HG03571 (cell line): ENCODE data around the gene PDIA5.

Experiments
- ATAC-seq: cut with Tn5 transposase; IDR thresholded peaks from one replicate; pipeline ENCODE4 v1.9.1; 2021; ENCODE audit not compliant: unreplicated experiment

PDIA5 gene

GRCh38 chr3:123070510-123070909, 3.7 kb downstream of the PDIA5 start:
- ATAC-seq, result no peak

GRCh38 chr3:123071146-123071545, 4.3 kb downstream of the PDIA5 start:
- ATAC-seq, result no peak

DNA sequence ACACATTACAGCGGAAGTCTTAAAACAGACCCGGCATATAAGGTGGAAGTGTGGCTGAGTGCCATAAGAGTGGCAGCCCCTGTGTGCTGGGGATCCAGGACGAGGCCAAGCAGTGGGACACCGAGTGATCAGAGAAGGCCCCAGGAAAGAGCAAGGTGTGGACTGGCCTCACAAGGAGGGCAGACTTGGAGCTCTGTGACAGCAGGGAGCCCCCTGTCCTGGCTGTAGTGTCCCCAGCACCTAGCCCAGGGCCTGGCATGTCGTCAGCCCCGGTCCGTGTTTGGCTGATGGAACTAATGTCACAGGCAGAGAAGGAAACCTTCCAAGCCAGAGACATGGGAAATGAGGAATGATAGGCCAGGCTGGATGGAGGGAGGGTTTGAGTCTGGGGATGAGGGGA, 4.8 kb downstream of the PDIA5 start:
- ATAC-seq, result no peak

- ATAC-seq, result no peak
These were observed 5.3 kb downstream of the PDIA5 start for GRCh38 chr3:123072152-123072551.

GRCh38 chr3:123072564-123072963, 5.7 kb downstream of the PDIA5 start:
- no peak for ATAC-seq

GRCh38 chr3:123075359-123075758, 8.5 kb downstream of the PDIA5 start:
- ATAC-seq, result no peak

DNA sequence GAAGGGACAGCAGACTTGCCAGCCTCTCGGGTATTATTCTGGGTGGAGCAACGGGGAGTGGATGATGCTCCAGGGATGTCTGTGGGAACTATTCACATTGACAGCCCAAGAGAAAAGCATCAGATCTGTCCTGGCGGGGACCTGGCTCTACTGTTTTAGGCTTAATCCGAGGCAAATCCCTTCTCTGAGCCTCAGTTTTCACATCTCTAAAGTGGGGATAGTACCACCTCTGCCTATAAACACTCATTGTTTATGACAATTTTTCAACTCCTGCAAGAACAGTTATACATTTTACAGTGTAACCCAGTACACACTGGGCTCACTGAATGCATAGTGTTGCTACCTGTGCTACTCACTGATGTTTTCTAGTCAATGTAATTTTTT, 9.3 kb downstream of the PDIA5 start:
- ATAC-seq, result no peak

DNA sequence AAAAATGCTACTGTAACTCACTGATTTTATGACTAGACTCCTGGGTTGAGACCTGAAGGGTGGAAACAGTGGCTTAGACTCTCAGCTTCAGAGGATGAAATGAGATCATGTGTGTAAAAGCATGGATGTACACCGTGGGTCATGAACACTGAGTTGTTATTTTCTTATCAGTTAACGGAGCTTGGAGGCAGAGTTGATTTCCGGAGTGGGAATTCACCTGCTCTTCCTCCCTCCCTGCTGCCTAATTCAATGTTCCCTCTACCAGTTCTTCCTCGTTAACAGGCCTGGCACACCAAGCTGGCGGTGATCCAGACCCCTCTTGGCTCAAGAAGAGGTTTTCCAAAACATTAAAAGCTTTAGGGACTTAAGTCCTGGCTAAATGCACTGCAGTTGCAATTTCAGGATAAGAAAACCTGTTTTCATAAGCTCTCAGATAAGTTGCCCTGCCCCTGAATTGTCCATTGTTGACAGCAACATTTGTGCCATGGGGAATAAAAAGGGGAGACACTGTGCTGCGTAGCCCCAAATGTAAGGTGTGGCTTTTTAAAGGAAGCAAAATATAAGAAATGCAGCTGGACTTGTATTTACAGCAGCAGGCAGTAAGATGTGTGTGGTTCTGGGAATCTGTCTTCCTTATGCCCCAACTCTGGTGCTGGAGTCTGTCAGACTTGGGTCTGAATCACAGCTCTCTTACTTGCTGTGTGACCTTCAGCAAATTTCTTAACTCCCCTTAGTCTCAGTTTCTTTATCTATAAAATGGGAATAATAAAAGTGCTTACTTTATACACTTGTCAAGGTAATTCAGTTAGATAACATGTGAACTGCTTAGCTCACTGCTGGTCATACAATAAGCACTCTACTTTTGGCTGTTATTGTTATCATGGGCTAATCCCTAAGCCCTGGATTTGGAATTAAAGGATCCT, 9.9 kb downstream of the PDIA5 start:
- no peak for ATAC-seq

GRCh38 chr3:123078101-123078500, 11.3 kb downstream of the PDIA5 start:
- ATAC-seq, result no peak

DNA sequence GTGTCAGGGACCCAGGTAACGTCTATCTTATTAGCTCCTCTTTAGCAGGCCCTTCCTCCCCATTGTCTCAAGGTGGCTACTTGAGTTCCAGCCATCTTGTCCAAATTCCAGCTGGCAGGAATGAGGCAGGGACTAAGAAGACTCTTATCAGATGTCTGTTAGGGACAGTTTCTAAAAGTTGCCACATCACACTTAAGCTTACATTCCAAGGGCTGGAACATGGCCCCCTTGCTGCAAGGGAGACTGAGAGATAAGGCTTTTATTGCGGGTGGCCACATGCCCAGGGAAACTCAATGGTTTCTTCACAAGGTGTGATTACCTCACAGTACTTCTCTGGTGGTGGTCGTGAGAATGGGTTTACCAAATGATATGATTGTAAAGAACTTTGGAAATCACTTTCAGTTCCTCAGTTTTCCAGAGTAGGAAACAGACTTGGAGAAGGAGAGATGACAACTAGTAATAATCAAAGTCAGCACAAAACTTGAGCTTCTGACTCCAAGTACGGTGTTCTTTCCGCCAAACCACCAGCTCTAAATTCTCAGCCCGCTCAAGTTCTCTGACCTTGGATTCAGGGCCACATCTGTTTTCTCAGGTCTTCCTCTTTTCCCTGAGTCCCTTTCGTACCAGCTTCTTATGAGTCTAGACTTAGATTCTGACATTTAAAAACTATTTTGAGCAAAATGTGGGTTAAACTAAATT, 14.2 kb downstream of the PDIA5 start:
- ATAC-seq, result no peak

DNA sequence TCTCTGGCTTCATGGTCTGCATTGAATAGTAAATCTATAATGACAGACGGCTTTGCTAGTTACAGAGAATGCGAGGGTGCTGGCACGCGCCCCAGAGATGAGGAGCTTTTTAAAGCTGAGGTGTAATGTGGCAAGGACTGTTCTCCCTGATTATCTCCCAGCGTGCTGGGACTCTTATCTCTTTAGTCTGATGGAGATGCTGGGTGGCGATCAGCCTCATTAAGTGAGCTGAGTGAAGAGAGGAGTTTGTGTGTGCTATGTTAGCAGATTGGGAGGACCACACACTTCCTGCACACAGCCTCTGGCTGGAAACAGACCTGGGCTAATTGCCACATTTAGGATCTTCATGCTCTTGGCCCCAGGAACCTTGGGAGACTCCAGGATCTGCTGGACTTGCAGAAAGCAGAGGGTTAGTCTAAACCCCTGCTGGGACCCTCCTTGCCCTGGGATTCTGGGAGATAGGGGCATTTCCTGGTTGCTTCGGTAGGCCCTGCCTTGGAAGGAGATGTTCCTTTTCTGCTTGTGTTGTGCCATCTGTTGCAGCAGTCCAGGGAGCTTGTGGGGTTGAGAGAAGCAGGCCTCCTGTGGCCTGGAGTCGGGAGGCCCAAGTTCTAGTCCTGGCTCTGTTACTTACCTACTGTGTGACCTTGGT, 15.0 kb downstream of the PDIA5 start:
- ATAC-seq, result no peak

GRCh38 chr3:123082370-123083065, 15.7 kb downstream of the PDIA5 start:
- no peak for ATAC-seq

DNA sequence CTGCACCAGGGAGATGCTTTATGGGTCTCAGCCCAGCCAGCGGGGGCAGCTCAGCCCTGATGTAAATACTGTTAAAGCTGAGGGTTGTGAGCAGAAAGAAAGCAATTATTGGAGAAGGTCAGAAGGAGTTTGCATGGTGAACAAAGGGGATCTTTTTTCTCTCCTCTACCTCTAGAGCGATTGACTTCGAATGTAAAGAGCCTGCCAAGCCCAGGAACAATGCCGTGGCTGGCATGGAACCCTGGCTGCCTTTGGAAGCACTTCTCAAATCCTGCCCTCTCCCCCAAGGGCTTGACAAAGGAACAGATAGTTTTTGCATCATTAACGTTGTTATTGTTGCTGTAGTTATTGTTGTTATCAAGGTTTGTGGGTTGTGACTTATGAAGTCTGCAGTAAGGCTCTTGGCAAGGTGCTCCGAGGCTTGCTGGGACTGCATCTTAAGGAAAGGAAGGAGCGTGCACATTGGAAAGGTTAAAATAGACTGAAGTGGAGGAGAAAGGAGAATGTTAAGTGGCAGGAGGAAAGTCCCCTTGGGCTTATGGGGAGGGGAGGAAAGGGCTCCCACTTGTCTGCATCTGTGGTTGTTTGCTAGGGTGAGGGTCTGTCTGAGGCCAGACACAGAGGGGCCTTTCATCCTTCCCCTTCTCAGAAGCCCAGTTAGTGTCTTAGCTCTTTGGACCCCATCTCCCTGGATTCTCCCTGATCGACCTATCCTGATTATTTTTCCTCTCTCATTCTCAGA, 16.7 kb downstream of the PDIA5 start:
- no peak for ATAC-seq

DNA sequence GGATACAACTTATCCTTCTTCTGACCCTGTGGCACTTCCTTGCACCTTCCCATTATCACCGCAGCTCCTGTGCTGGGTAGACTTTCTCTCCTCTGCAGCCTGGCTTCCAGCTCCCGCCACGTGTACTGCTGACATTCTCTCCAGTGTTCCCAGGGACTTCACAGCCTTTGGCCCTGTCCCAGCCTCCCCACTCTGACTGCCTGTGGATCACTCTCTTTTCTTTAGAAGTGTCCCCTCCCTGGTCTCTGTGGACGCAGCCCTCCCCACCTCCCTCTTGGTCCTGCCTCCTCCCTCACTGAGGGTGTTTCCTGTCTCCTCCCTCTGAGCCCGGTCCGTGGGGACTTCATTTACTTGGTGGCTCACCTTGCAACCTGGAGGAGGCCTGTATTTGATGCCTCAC, 17.4 kb downstream of the PDIA5 start:
- ATAC-seq, result no peak

DNA sequence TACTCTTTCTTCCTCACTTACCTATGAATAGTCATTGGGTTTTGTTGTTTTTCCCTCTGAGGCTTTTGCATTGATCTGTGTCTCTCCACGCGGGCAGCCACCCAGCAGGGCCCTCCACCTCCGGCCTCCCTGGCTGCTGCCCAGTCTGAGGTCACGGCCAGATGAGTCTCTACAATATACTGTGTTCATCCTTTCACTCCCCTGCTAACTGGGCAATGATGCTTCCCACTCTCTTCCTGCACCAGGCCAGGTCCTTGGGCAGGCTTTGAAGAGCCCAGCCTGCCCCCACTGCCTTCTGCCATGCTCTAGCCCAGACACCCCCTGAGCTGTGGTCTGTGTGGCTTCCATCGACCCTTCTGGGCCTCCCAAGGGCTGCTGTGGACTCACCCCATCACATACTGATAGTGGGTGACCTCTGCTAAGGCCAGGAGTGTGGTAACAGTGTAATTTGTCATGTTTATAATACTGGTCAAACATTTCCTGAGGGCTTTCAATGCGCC, 18.0 kb downstream of the PDIA5 start:
- no peak for ATAC-seq

DNA sequence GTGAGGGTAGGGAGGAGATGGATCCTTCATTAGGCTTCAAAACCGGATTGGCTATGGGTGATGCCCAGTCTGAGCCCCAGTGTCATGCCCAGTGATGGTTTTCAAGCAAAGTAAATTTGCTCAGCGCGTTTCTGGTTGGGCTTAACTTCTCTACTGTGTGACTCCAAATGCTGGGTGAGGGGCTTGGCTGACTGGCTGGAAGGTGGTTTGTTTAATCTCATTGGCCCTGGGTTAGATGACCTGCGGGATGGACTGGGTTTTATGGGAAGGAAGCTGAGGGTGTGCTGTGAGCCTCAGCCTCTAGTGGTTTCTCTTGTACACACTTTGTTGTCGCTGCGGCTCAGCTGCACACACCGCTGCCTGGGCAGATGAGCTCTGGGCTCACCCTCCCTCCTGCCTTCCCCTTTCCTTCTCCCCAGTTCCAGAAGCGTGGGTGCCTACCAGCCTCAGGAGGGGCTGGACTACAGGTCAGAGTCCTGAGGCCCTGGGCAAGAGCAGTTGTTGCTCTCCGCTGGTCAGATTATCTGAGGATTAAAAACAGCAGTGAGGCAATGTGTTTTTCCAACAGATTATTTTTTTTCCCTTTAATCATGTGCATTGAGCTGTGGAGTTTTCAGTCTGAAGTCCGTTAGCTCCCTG, 18.6 kb downstream of the PDIA5 start:
- no peak for ATAC-seq

DNA sequence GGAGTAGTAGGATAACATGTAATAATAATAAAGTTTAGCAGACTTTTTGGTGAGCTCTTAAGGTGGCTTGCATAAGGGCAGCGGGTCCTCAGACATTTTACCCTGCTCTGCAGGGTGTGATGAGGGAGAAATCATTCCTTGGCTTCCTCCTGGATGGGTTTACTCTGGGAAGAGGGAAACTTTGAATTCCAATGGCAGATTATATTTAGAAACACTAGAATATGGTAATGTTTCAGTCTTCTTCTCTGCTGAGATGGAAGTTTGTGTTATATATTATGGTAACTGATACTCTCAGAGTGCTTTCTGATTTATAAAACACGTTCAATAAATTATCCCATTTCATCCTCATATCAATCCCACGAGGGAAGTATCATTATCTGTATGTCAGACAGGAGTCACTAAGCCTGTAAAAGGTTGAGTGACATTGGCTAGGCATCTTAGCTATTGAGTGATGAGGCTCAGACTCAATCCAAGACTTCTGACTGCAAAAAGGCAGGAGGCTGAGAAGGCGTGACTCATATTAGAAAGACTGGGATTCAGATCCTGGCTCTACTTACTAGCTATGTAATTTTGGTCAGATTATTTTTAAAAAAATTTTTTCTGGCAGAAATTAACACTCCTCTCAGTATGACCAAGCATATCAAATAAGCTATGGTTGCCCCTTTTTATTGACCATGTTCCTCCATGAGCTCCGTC, 19.3 kb downstream of the PDIA5 start:
- no peak for ATAC-seq

GRCh38 chr3:123088387-123088786, 21.6 kb downstream of the PDIA5 start:
- ATAC-seq, result no peak

- ATAC-seq, result no peak
These were observed 22.9 kb downstream of the PDIA5 start for GRCh38 chr3:123089611-123090331.
